Duodenal mucosa (tissue), 2 donors: ENCODE measurements around the gene SEMA3E.
"Not testable (repeated sequence)": the region's sequence is repeated elsewhere in the genome, so short reads cannot be mapped to it uniquely, and the experiment has no call there.

Experiments
- H3K27ac ChIP-seq: one replicate; pipeline ENCODE4 v1.7.0; 2013; ENCODE audit warnings: low read depth, low read length
- H3K27me3 ChIP-seq, 2 donors: one replicate each; pipeline ENCODE4 v1.7.0; 2013; ENCODE audit warnings: low read length in 2 of 2, control low read depth in 1 of 2; ENCODE audit not compliant: insufficient read depth in 2 of 2, control insufficient read depth in 1 of 2
- H3K36me3 ChIP-seq, 2 donors: one replicate each; pipeline ENCODE4 v1.7.0; 2013; ENCODE audit warnings: low read length in 2 of 2, control low read depth in 1 of 2; ENCODE audit not compliant: insufficient read depth in 2 of 2, control insufficient read depth in 1 of 2
- H3K4me1 ChIP-seq, 2 donors: one replicate each; pipeline ENCODE4 v1.7.0; 2013; ENCODE audit warnings: low read length in 2 of 2, control low read depth in 1 of 2; ENCODE audit not compliant: insufficient read depth in 2 of 2, control insufficient read depth in 1 of 2
- H3K4me3 ChIP-seq, 2 donors: one replicate each; pipeline ENCODE4 v1.7.0; 2013; ENCODE audit warnings: low read length in 2 of 2, low read depth in 1 of 2
- H3K9ac ChIP-seq, 2 donors: one replicate each; pipeline ENCODE4 v1.7.0; 2013; ENCODE audit warnings: low read length in 2 of 2, low read depth in 1 of 2
- H3K9me3 ChIP-seq, 2 donors: one replicate each; pipeline ENCODE4 v1.7.0; 2013; ENCODE audit warnings: low read length in 2 of 2, control low read depth in 1 of 2; ENCODE audit not compliant: control insufficient read depth in 1 of 2

SEMA3E gene

DNA sequence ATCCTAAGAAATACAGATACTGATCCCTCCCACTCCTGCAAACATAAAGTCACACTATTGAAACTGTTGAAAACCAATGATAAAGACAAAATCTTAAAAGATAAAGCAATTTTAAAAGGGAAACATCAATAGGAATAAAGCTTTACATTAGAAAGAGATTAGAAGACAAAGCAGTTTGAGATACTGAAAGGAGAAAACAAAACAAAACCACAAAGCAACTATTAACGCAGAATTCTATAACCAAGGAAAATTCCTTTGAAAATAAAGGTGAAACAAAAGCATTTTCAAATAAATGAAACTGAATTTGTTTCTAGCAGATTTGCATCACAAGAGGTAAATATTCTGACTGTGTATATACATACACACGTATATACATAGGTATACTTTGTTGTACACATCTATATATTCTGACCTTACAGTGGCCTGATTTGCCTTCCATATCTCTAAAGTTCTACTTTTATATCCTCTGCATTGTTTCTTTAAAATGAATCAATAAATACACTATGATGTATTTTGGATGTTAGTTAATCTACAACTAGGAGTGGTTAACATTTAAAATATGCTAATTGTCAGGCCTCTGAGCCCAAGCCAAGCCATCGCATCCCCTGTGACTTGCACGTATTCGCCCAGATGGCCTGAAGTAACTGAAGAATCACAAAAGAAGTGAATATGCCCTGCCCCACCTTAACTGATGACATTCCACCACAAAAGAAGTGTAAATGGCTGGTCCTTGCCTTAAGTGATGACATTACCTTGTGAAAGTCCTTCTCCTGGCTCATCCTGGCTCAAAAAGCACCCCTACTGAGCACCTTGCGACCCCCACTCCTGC, 189.6 kb downstream of the SEMA3E start:
- not testable (repeated sequence) for H3K36me3 ChIP-seq, H3K9me3 ChIP-seq, H3K4me3 ChIP-seq, H3K4me1 ChIP-seq, H3K27ac ChIP-seq, H3K27me3 ChIP-seq, H3K9ac ChIP-seq

DNA sequence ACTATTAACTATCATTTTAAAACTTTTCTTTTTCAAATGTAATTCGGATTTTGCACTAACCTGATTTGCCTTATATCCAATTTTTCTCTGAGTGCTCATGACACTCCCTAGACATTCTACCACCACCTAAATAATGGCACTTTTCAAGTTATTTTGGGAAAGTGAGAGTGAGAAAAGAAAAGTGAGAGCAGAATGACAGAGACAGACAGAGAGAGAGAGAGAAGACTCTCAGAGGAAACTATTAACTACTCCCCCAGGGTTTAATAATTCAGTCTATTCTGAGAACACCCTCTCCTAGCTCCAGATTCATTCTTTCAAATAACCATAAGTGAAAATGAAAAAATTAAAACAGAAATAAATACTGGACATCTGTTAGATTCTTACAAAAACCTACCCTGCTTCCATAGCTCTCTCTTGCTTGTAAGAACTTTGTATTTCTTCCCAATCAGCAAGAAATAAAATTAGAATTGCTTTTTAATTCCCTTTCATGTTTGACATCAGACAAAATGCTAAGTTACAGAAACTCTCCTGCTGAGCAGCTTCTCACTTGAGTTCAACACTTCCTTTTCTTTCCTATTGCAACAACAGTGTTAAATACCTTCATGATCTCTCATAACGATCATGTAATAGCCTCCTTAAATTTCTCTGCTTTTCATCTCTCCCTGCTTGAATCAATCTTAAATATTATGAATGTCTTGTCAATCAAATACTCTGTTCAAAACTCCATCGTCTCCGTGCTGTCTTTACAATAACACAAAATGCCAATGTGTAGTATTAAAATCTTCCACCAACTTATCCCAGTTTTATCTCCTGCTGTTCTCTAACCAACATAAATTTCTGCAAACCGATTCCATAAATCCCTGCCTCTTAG, 191.7 kb downstream of the SEMA3E start:
- Histone ChIP-seq H3K27ac (no peak overlapping the region), H3K9ac (no peak overlapping the region), H3K9me3 (no peaks in the 10 kb centered on the region), H3K27me3 (no peaks in the 10 kb centered on the region), H3K4me1 (no peaks in the 10 kb centered on the region), H3K4me3 (no peak overlapping the region), H3K36me3 (no peaks in the 10 kb centered on the region)

DNA sequence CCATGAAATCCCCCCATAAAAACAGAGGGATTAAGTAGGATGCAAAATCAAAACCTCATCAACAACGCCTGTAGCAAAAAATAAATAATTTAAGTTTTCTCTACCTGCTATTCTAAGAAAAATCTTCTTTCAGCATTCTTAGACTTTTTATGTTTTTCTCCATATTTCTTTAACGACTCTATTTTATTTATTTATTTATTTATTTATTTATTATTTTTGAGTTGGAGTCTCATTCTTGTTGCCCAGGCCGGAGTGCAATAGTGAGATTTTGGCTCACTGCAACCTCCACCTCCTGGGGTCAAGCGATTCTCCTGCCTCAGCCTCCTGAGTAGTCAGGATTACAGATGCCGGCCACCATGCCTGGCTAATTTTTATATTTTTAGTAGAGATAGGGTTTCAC, 192.5 kb downstream of the SEMA3E start:
- Histone ChIP-seq H3K9me3 (no peaks in the 10 kb centered on the region), H3K9ac (no peak overlapping the region), H3K27ac (no peak overlapping the region), H3K27me3 (no peaks in the 10 kb centered on the region), H3K36me3 (no peaks in the 10 kb centered on the region), H3K4me3 (no peak overlapping the region), H3K4me1 (no peaks in the 10 kb centered on the region)

DNA sequence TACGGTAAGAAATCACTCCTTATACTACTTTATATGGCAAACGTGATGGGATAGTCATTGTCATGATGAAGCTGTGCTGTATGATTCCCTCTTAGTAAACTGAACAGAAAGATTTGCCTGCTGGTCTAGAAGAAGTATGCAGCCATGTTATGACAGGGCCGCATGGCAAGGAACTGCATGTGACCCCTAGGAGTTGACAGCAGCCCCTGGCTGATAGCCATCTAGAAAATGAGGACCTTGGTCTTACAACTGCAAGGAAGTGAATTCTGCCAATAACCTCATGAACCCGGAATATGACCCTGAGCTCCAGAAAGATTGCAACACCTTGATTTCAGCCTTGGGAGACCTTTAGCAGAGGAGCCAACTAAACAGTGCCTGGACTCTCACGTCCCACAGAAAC, 193.3 kb downstream of the SEMA3E start:
- H3K27ac ChIP-seq, result no peak overlapping the region
- no peaks in the 10 kb centered on the region for H3K4me1 ChIP-seq
- H3K9ac ChIP-seq, result no peak overlapping the region
- H3K9me3 ChIP-seq, result no peaks in the 10 kb centered on the region
- no peak overlapping the region for H3K4me3 ChIP-seq
- H3K36me3 ChIP-seq, result no peaks in the 10 kb centered on the region
- no peaks in the 10 kb centered on the region for H3K27me3 ChIP-seq

DNA sequence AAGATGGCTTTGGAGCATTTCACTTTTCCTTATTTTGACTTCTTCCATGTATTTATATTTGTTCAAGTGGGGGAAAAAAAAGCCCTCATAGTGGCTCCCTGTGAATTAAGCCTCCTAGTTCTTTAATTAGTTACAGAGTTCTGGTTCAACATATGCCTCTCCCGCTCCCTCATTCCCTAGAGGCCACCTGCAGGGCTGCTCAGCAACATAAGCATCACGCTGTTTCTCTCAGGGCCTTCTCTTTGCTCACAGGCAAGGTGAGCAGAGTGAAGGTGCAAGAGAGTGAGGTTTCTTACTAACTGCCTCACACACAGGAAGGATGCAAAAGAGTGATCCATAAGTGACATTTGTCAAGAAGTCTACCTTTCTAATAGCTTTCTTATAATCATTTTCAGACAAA, 196.7 kb downstream of the SEMA3E start:
- H3K9me3 ChIP-seq, result no peaks in the 10 kb centered on the region
- no peak overlapping the region for H3K9ac ChIP-seq
- no peak overlapping the region for H3K27ac ChIP-seq
- H3K4me1 ChIP-seq, result no peaks in the 10 kb centered on the region
- H3K36me3 ChIP-seq, result no peaks in the 10 kb centered on the region
- H3K27me3 ChIP-seq, result no peaks in the 10 kb centered on the region
- no peak overlapping the region for H3K4me3 ChIP-seq

DNA sequence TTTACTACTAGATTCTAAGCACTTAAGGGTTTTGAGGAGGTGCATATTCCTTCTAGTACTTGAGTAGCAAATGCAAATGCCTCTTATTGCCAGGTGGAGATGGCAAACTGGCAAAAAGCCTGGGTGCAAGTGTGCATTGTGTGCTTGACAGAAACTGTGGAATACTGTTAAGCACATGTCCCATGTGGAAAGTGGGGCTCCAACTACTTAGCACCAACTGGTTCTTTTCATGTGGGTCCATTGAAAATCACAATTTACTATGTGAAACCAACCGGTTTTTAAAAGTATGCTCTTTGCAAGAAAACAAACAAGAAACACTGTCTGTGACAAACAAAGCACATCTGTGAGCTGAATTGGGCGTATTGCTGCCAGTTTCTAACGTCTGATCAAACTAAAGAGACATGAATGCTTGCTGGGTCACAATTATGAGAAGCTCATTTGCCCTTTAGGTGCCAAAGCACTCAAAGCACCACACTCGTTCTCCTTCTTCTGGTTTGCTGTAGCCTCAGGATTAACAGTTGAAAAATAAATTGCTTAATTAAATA, 197.4 kb downstream of the SEMA3E start:
- no peaks in the 10 kb centered on the region for H3K36me3 ChIP-seq
- no peaks in the 10 kb centered on the region for H3K4me1 ChIP-seq
- no peaks in the 10 kb centered on the region for H3K27me3 ChIP-seq
- no peak overlapping the region for H3K4me3 ChIP-seq
- no peak overlapping the region for H3K27ac ChIP-seq
- H3K9me3 ChIP-seq, result no peaks in the 10 kb centered on the region
- no peak overlapping the region for H3K9ac ChIP-seq

DNA sequence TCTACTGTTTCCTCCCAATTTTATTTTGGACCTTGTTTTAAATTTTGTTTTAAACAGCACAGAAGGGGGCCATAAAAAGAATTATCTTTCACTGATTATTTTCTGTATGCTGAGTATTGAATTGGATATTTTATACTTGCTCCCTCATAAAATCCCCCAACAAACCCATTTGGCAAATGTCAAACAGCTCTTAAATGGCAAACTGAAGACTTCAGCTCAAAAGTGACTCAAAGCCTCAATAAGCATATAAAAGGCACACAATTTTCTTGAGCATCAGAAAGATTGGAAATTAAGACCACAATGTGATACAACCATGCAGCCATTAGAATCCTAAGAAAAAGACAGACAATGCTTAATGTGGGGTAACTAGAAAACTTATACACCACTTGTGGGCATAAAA, 199.2 kb downstream of the SEMA3E start:
- H3K36me3 ChIP-seq, result no peaks in the 10 kb centered on the region
- H3K4me3 ChIP-seq, result no peak overlapping the region
- H3K27ac ChIP-seq, result no peak overlapping the region
- H3K9me3 ChIP-seq, result no peaks in the 10 kb centered on the region
- no peaks in the 10 kb centered on the region for H3K27me3 ChIP-seq
- H3K4me1 ChIP-seq, result no peaks in the 10 kb centered on the region
- H3K9ac ChIP-seq, result no peak overlapping the region

DNA sequence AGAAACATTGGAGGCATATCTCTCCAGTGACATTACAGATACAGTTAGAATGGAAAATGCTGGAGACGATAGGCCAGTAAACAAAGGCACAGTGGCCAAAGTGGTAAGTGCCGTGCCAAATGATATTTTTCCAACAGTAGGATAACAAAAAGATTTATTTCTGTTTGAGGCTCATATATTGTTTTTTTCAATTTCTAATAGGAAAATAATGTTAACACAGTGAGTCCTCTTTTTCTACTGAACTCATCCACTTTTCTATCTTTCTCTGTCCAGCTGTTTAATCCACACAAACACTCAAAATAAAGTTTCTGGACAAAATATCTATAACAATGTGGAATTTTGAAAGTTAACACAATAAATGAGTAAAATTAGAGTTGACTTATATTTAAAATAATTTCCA, 201.3 kb downstream of the SEMA3E start:
- Histone ChIP-seq H3K36me3 (no peaks in the 10 kb centered on the region), H3K27ac (no peak overlapping the region), H3K9me3 (no peaks in the 10 kb centered on the region), H3K4me1 (no peaks in the 10 kb centered on the region), H3K9ac (no peak overlapping the region), H3K4me3 (no peak overlapping the region), H3K27me3 (no peaks in the 10 kb centered on the region)

DNA sequence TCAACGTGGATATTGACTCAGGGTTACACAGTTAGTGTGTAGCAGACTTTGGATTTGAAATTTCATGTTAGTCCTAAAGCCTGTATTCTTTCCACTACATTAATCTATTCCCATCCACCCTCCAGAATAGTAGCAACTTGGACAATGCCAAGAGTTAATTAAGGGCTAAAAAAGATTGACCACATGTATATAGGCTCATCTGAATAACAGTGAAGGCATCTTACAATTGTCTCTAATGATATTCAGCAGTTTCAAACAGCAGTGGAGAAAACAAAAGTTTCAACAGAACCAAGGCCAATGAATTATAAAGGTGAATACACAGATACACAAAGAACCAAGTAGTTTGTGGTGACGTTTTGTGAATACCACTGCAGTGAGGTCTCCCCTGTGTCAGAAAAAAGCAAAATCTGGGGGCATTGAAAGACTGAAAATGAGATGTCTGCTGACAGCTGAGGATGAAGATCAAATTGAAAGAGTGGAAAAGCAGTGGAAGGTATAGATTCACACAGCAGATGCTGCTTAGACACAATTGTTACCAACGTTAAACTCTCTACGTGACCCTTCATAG, 202.8 kb downstream of the SEMA3E start:
- H3K27me3 ChIP-seq, result no peaks in the 10 kb centered on the region
- no peaks in the 10 kb centered on the region for H3K36me3 ChIP-seq

DNA sequence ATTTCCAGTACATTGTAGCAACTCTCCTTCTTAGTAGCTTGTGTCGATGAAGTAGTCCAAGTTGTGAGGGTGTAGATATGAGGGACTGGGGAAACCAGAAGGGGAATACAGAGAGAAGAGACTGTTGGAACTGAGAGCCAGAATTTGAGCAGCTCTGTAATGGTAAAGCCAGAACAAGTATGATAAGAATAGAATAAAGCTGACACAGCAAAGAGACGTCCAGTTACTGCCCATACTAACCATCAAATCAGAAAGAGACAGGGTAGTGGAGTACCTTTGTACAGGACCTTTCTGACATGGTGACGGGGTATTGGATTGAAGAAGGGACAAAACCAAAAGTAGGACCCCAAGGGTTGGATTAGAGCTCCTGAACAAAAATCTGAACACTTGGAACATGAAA, 206.0 kb downstream of the SEMA3E start:
- no peaks in the 10 kb centered on the region for H3K4me1 ChIP-seq
- no peaks in the 10 kb centered on the region for H3K9me3 ChIP-seq
- H3K27me3 ChIP-seq, result no peaks in the 10 kb centered on the region
- no peaks in the 10 kb centered on the region for H3K36me3 ChIP-seq
- no peak overlapping the region for H3K27ac ChIP-seq
- H3K4me3 ChIP-seq, result no peak overlapping the region
- H3K9ac ChIP-seq, result no peak overlapping the region

More for the DNA sequence above, 202.8 kb downstream of the SEMA3E start:
- H3K9me3 ChIP-seq, result no peaks in the 10 kb centered on the region
- H3K4me1 ChIP-seq, result no peaks in the 10 kb centered on the region
- no peak overlapping the region for H3K4me3 ChIP-seq
- H3K9ac ChIP-seq, result no peak overlapping the region
- H3K27ac ChIP-seq, result no peak overlapping the region
